HG03558 (cell line): ENCODE results near the gene TAF11L6.
"Not testable (repeated sequence)": the region's sequence is repeated elsewhere in the genome, so short reads cannot be mapped to it uniquely, and the experiment has no call there.

ENCODE experiments used
- ATAC-seq: cut with Tn5 transposase; IDR thresholded peaks from one replicate; pipeline ENCODE4 v1.9.1; 2021; ENCODE audit warnings: moderate number of reproducible peaks; ENCODE audit not compliant: unreplicated experiment; ENCODE audit errors: extremely low read depth

Gene TAF11L6

DNA sequence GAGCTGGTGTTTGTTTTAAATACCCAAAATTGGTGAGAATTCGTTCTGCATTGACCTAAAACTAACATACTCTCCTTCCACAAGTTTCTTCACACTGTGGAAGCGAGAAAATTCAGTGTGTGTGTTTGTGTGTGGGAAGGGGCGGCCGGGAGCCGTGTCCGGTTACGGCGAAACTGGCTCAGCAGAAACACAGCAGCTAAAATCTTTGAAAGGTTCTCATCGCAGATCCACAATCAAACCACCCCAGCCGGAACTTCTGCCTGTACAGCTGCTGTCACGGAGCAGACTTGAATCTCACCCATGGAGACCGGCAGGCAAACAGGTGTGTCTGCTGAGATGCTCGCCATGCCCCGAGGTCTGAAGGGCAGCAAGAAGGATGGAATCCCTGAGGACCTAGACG lies at the start of gene TAF11L6:
TAF11L6 (plus strand) TSS at position 301 of the 400 bp plus-strand sequence.
- ATAC-seq = not testable (repeated sequence)

DNA sequence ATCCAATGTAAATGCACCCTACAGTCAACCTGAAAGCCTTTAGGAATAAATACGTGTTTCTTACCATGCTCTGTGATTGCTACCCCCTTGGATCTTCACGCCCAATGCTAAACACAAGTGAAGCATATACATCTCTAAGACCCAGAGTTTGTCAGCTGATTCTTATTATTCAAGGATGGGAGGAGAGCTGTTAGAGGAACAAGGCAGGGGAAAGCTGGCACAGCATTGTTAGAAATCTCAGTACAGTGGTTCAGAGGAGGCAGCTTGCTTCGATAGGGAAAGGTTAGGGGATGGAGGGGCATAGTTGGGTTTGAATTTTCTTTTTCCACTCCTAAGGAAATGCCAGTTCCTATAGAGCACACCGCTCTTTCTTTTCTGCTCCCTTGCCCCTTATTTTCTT lies 47.1 kb upstream of the TAF11L6 start:
- no peak for ATAC-seq

DNA sequence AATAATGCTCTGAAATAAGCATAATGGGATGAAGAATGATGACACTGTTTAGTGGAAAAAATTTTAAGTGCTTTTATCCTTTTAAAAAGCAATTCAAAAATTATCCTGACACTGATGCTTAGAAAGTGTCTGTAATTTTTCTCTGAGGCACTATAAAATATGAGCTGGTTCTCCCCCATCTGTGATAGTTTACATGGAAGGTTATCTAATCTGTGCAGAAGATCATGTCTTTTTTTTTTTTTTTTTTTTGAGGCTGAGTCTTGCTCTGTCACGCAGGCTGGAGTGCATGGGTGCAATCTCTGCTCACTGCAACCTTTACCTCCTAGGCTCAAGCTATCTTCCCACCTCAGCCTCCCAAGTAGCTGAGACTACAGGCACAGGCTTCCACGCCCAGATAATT lies 45.7 kb upstream of the TAF11L6 start:
- ATAC-seq = no peak

GRCh38 chr5:17486464-17487173 lies 41.9 kb upstream of the TAF11L6 start:
- ATAC-seq = not testable (repeated sequence)

GRCh38 chr5:17487174-17487512 lies 41.3 kb upstream of the TAF11L6 start:
- no peak for ATAC-seq

GRCh38 chr5:17491257-17491656 lies 37.2 kb upstream of the TAF11L6 start:
- not testable (repeated sequence) for ATAC-seq

GRCh38 chr5:17492770-17493169 lies 35.7 kb upstream of the TAF11L6 start:
- ATAC-seq = no peak

GRCh38 chr5:17497446-17497845 lies 31.0 kb upstream of the TAF11L6 start:
- ATAC-seq = no peak

DNA sequence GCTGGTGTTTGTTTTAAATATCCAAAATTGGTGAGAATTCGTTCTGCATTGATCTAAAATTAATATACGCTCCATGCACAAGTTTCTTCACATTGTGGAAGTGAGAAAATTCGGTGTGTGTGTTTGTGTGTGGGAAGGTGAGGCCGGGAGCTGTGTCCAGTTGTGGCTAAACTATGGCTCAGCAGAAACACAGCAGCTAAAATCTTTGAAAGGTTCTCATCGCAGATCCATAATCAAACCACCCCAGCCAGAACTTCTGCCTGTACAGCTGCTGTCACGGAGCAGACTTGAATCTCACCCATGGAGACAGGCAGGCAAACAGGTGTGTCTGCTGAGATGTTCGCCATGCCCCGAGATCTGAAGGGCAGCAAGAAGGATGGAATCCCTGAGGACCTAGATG lies 30.5 kb upstream of the TAF11L6 start, which contains the start of gene TAF11L2:
TAF11L2 (plus strand) TSS at position 301 of the 400 bp plus-strand sequence.
- not testable (repeated sequence) for ATAC-seq

- ATAC-seq = no peak
Measured at GRCh38 chr5:17511775-17512325, 16.6 kb upstream of the TAF11L6 start.

DNA sequence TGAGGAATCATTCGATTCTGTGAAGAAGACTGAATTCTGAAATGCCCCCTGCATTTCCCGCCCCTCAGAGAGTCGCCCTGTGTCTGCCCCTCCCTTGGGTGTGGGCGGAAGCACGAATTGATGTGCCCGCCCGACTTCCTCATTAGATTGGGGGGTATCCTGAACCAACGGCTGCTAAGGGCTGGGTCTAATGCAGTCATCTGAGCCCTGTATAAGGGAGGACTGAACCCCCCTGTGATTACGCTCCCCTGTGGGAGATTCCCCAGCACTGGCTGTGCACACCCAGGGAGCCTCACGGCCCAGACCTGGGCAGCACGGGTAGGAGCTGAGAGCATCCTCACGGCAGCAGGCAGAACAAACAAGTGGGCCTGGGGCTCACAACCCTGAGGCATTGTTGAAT lies 10.9 kb upstream of the TAF11L6 start:
- ATAC-seq = not testable (repeated sequence)

GRCh38 chr5:17518067-17518466 lies 10.4 kb upstream of the TAF11L6 start, which contains the start of gene TAF11L3:
Gene TAF11L3, plus strand, starts transcription at chr5:17518367.
- not testable (repeated sequence) for ATAC-seq

- ATAC-seq = not testable (repeated sequence)
Measured at GRCh38 chr5:17519508-17519907, 9.0 kb upstream of the TAF11L6 start.

- not testable (repeated sequence) for ATAC-seq
Measured at GRCh38 chr5:17521501-17521900, 7.0 kb upstream of the TAF11L6 start, which contains the start of gene TAF11L4. Gene TAF11L4, plus strand, starts transcription at chr5:17521801.

- ATAC-seq = not testable (repeated sequence)
Measured at GRCh38 chr5:17524935-17525334, 3.5 kb upstream of the TAF11L6 start, which contains the start of gene TAF11L5. Gene TAF11L5, plus strand, starts transcription at chr5:17525235.

DNA sequence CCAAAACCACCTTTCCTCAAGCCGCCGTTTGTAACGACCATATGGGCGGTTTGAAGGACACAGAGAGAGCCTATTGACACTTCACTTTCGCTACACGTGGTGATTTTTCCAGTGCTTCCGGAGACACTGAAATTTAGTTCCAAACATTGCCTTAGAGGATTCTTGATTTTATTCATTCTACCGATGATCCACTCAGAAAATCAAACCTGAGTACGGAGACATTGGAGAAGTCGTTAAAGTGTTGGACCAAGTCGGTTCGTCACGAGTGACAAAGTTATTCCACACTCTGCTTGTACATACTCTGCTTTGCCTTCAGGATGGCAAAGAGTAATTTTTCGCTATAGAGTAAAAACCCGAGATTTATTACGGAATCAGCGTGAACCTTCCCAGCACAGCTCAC lies 2.0 kb upstream of the TAF11L6 start:
- not testable (repeated sequence) for ATAC-seq
